ENCODE results near the gene EEPD1.

DNA sequence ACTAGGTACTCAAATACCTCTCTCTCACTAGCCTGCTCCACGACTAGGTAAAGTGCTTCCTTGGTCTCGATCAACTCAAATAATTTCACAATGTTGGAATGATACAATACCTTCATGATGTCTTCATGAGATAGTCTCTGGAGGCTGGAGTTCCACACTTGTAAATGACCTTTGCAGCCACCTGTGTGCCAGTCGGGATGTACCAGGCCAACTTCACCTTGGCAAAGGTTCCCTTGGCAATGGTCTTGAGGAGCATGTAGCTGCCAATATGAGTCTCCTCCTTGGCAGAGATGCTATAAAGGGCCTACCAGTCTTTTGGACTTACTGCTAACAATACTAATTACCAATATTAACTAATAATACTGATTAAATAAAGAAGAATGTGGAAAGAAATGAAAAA lies 42.5 kb upstream of the EEPD1 start:
- TF ChIP-seq CBX8 (IDR thresholded peaks at IDR 0.05) (no peak), RAD21 (conservative IDR thresholded peaks at IDR 0.05 in 1 of 2, IDR thresholded peaks at IDR 0.05 in 1 of 2) (no peak), EP300 (IDR thresholded peaks at IDR 0.05) (no peak), POLR2A (IDR thresholded peaks at IDR 0.05; ENCODE audit: low read length) (no peak), CHD2 (IDR thresholded peaks at IDR 0.05; ENCODE audit: low read length, partially characterized antibody) (no peak), ZSCAN20 (CRISPR knock-in tag; IDR thresholded peaks at IDR 0.05) (no peak), HOXB13 (CRISPR knock-in tag; IDR thresholded peaks at IDR 0.05; ENCODE audit: low read depth) (no peak), SREBF2 (IDR thresholded peaks at IDR 0.05) (no peak), ZC3H11A (IDR thresholded peaks at IDR 0.05) (no peak)
- TF ChIP-seq, protein P1, sequence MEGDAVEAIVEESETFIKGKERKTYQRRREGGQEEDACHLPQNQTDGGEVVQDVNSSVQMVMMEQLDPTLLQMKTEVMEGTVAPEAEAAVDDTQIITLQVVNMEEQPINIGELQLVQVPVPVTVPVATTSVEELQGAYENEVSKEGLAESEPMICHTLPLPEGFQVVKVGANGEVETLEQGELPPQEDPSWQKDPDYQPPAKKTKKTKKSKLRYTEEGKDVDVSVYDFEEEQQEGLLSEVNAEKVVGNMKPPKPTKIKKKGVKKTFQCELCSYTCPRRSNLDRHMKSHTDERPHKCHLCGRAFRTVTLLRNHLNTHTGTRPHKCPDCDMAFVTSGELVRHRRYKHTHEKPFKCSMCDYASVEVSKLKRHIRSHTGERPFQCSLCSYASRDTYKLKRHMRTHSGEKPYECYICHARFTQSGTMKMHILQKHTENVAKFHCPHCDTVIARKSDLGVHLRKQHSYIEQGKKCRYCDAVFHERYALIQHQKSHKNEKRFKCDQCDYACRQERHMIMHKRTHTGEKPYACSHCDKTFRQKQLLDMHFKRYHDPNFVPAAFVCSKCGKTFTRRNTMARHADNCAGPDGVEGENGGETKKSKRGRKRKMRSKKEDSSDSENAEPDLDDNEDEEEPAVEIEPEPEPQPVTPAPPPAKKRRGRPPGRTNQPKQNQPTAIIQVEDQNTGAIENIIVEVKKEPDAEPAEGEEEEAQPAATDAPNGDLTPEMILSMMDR (IDR thresholded peaks at IDR 0.05), result no peak
- TF ChIP-seq, protein P2, sequence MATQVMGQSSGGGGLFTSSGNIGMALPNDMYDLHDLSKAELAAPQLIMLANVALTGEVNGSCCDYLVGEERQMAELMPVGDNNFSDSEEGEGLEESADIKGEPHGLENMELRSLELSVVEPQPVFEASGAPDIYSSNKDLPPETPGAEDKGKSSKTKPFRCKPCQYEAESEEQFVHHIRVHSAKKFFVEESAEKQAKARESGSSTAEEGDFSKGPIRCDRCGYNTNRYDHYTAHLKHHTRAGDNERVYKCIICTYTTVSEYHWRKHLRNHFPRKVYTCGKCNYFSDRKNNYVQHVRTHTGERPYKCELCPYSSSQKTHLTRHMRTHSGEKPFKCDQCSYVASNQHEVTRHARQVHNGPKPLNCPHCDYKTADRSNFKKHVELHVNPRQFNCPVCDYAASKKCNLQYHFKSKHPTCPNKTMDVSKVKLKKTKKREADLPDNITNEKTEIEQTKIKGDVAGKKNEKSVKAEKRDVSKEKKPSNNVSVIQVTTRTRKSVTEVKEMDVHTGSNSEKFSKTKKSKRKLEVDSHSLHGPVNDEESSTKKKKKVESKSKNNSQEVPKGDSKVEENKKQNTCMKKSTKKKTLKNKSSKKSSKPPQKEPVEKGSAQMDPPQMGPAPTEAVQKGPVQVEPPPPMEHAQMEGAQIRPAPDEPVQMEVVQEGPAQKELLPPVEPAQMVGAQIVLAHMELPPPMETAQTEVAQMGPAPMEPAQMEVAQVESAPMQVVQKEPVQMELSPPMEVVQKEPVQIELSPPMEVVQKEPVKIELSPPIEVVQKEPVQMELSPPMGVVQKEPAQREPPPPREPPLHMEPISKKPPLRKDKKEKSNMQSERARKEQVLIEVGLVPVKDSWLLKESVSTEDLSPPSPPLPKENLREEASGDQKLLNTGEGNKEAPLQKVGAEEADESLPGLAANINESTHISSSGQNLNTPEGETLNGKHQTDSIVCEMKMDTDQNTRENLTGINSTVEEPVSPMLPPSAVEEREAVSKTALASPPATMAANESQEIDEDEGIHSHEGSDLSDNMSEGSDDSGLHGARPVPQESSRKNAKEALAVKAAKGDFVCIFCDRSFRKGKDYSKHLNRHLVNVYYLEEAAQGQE (IDR thresholded peaks at IDR 0.05), result no peak
